ENCODE data around the gene XPA. TPM values are rescaled to one million over a fixed set of nuclear protein-coding genes. Genes with fewer than 3 reads are reported as not detected.

Gene XPA
- total RNA-seq, 1 donor from 2014 or later: 10.2 TPM

DNA sequence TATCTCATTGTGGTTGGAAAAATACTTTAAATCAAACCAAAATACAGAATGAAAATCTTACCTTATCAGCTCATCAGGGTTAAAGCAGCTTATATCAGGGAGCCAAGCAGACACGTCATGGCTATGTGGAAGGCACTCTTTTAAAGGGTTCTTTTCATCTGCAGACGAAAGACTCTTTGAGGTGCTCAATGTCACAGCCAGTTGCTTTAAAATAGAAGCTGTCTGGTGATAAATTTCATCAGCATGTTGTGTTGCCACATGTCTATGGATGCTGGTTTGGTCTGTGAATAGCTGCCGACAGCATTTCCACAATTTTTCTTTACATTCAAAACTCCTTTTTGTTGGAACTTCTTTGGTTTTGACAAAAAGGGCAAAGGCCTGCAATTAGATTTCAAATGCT lies 71.5 kb downstream of the XPA start:
- Mint-ChIP-seq H3K4me3 (ENCODE audit: unreplicated experiment) (no peak overlapping the region), H3K27me3 (ENCODE audit: low read depth) (no peaks in the 10 kb centered on the region), H3K27ac (ENCODE audit: unreplicated experiment) (no peak overlapping the region), H3K36me3 (ENCODE audit: low read depth) (peaks cover 13% of the 10 kb centered on the region), H3K9me3 (ENCODE audit: low read depth) (no peaks in the 10 kb centered on the region), H3K4me1 (ENCODE audit: low read depth) (peaks cover 5% of the 10 kb centered on the region)
- no peak for TF ChIP-seq CTCF (IDR thresholded peaks at IDR 0.05)
- DNase-seq (ENCODE audit: low spot score): no peak

Other genes starting within 250 kb of the XPA start
- gene TMOD1, start 195.7 kb downstream of the XPA start, total RNA-seq: 0.17 to 1.3 TPM (median 1.3 TPM) in 3 replicates
- gene TSTD2, start 64.0 kb downstream of the XPA start, total RNA-seq: 18.8 to 21.9 TPM (median 19.6 TPM) in 3 replicates
- gene NCBP1, start 63.5 kb downstream of the XPA start, total RNA-seq: 32.3 to 41.6 TPM (median 32.7 TPM) in 3 replicates
- gene FOXE1, start 155.9 kb upstream of the XPA start, total RNA-seq: not detected in 3 replicates
- 9.3 to 9.9 TPM (median 9.5 TPM) in 3 replicates for gene TRMO, start 225.2 kb upstream of the XPA start, total RNA-seq
- gene HEMGN, start 240.8 kb upstream of the XPA start, total RNA-seq: not detected in 3 replicates

Measured in chondrocyte (in vitro differentiated cells).